Measurements from ENCODE around the gene EXD2. TPM values are rescaled to one million over a fixed set of nuclear protein-coding genes. Genes with fewer than 3 reads are reported as not detected.

The EXD2 gene
- 1 to 10 TPM; 3.4 to 4.2 TPM for total RNA-seq

DNA sequence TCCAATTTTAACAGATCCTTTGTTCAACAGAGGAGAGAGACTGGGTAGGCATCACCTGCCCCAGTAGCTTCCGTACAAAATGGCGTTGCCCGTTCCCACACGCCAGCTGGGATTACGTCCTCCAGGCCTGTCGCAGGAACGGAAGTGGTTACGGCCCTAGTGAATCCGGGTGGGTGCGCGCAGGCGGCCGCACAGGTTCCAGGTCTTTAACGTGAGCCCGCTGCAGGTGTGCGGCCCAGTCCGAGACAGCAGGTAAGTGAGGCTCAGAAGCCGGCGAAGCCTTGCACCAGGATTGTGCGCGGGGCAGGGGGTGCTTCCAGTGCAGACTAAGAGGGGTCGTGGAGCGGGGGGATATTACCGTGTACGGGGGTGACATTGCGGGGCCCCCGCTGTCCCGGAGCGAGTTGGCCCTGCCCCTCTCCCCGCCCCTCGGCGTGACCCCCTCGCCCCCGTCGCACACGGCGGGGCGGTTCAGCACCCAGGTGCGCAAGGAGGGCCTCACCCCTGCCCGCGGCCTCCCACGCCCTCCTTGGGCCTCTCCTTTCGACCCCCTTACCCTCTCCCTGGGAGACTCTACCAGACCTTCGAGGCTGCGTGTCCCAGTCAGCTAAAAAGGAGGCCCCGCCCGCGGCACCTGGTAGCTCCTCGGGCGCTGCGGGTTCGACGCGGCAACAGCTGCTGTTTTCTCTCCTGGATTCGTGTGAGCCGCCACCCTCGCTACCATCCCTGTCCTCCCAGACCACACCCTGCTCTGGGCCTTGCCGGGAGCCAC, at the start of gene EXD2:
Gene EXD2, plus strand, starts transcription at position 159 of the 772 bp plus-strand sequence. CDS start 17,973 bp downstream, outside the sequence.
- peak; percentile 82 for ATAC-seq
- peak within 1 kb of the TSS; percentile 74 for H3K27ac Mint-ChIP-seq
- no peaks in the 10 kb centered on the region for H3K36me3 Mint-ChIP-seq (ENCODE audit: low read depth)
- H3K27me3 Mint-ChIP-seq (ENCODE audit: low read depth): peaks cover 4% of the 10 kb centered on the region
- peak; percentile 76 for DNase-seq
- H3K9me3 Mint-ChIP-seq (ENCODE audit: insufficient read depth): no peaks in the 10 kb centered on the region
- CTCF ChIA-PET: interaction anchor here (0.8 to 3.8 kb wide), 8 partner anchors 10 to 393 kb away, joined by 3 to 22 read pairs (median 4); no protein-coding TSS in a partner anchor
- POLR2A ChIA-PET: interaction anchor here (1.1 to 2.4 kb wide), 3 partner anchors 10 to 40 kb away, joined by 3 to 10 read pairs (median 8); partner anchors contain the start of gene DCAF5
- H3K4me3 Mint-ChIP-seq: peak within 1 kb of the TSS; percentile 88
- H3K4me1 Mint-ChIP-seq (ENCODE audit: low read depth): peaks cover 20% of the 10 kb centered on the region

DNA sequence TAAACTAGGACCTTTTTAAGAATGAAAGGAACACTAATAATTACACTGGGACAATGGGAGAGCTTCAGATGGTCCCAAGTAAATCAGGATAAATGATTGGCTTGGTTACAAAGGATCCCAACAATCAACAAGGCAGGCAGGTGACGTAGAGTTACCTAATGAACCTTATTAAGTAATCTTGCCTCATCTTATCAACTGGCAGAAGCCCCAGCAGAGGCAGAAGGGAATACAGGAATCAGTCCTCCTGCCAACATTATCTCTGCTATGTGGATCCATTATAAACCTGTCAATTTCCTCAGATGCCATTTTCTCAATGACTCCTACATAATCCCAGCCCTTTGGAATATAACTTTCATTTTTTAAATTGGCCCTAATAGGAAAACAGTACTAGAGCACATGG, 49.7 kb upstream of the EXD2 start:
- Mint-ChIP-seq H3K4me1 (ENCODE audit: low read depth) (peaks cover 19% of the 10 kb centered on the region), H3K4me3 (no peak overlapping the region), H3K27me3 (ENCODE audit: low read depth) (no peaks in the 10 kb centered on the region), H3K9me3 (ENCODE audit: insufficient read depth) (no peaks in the 10 kb centered on the region), H3K36me3 (ENCODE audit: low read depth) (peaks cover 17% of the 10 kb centered on the region), H3K27ac (no peak overlapping the region)
- DNase-seq: no peak
- ATAC-seq: no peak
- ChIA-PET CTCF (interaction anchor here (0.8 to 1.0 kb wide), 2 partner anchors 12 to 98 kb away, joined by 3 to 7 read pairs; no protein-coding TSS in a partner anchor), POLR2A (no interaction called here)

GRCh38 chr14:69142101-69142500, 49.2 kb upstream of the EXD2 start:
- ChIA-PET POLR2A (no interaction called here), CTCF (interaction anchor here (0.6 kb wide), 1 partner anchor 12 kb away, joined by 4 read pairs; no protein-coding TSS in a partner anchor)
- Mint-ChIP-seq H3K27me3 (ENCODE audit: low read depth) (no peaks in the 10 kb centered on the region), H3K27ac (no peak overlapping the region), H3K9me3 (ENCODE audit: insufficient read depth) (no peaks in the 10 kb centered on the region), H3K36me3 (ENCODE audit: low read depth) (peaks cover 17% of the 10 kb centered on the region), H3K4me1 (ENCODE audit: low read depth) (peaks cover 19% of the 10 kb centered on the region), H3K4me3 (no peak overlapping the region)
- ATAC-seq: no peak
- no peak for DNase-seq

GRCh38 chr14:69149461-69150244, 41.6 kb upstream of the EXD2 start:
- CTCF ChIA-PET: interaction anchor here (2.3 to 5.3 kb wide), 5 partner anchors 11 to 238 kb away, joined by 5 to 56 read pairs (median 16); no protein-coding TSS in a partner anchor
- ATAC-seq: no peak
- H3K4me1 Mint-ChIP-seq (ENCODE audit: low read depth): peaks cover 48% of the 10 kb centered on the region
- peak overlapping the region; percentile 4 for H3K4me3 Mint-ChIP-seq
- POLR2A ChIA-PET: interaction anchor here (1.0 kb wide), 1 partner anchor 16 kb away, joined by 3 read pairs; no protein-coding TSS in a partner anchor
- no peaks in the 10 kb centered on the region for H3K9me3 Mint-ChIP-seq (ENCODE audit: insufficient read depth)
- no peak overlapping the region for H3K27ac Mint-ChIP-seq
- H3K27me3 Mint-ChIP-seq (ENCODE audit: low read depth): peaks cover 4% of the 10 kb centered on the region
- peaks cover 34% of the 10 kb centered on the region for H3K36me3 Mint-ChIP-seq (ENCODE audit: low read depth)
- no peak for DNase-seq

DNA sequence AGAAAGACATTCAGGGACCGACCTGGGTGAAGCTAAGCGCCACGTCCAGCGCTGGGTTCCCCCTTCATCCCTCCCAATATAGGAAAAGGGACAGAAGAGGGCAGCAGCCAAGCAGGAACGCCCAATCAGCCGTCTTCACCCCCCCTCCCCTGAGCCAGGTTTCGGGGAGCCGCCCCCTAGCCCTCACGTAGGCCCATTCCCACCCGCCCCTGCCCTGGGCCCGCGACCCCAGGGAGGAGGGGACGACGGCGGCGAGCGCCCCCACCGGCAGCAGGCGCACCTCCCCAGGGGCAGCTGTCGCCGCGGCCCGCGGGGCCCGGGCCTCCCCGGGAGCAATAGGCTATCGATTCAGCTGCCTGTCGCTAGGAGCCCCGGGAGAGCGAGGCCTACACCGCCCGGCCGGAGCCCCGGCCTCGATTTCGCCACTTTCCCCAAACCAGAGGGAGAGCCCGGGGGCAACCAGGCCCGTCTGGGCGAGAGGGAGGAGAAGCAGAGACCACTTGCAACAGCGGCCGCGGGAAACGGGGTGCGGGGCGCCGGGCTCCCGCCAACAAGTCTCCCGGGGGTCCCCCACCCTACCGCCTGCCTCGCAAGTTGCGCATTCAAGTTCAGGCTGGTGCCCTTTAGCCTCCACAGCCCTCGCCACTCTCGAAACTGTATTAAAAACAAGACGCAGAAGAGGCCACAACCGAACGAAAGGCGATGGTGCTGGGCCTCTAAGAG, 39.7 kb upstream of the EXD2 start:
- no peaks in the 10 kb centered on the region for H3K9me3 Mint-ChIP-seq (ENCODE audit: insufficient read depth)
- peak overlapping the region; percentile 91 for H3K27ac Mint-ChIP-seq
- peak; percentile 70 for ATAC-seq
- peaks cover 17% of the 10 kb centered on the region for H3K27me3 Mint-ChIP-seq (ENCODE audit: low read depth)
- POLR2A ChIA-PET: interaction anchor here (0.6 to 3.2 kb wide), 5 partner anchors 8 to 615 kb away, joined by 3 to 16 read pairs (median 5); partner anchors contain the start of genes ERH, EXD2, SLC39A9 and SRSF5
- peak; percentile 77 for DNase-seq
- H3K36me3 Mint-ChIP-seq (ENCODE audit: low read depth): peaks cover 34% of the 10 kb centered on the region
- H3K4me1 Mint-ChIP-seq (ENCODE audit: low read depth): peaks cover 40% of the 10 kb centered on the region
- peak overlapping the region; percentile 92 for H3K4me3 Mint-ChIP-seq
- CTCF ChIA-PET: interaction anchor here (0.7 to 5.3 kb wide), 13 partner anchors 8 to 307 kb away, joined by 3 to 56 read pairs (median 5); partner anchors contain the start of gene EXD2

DNA sequence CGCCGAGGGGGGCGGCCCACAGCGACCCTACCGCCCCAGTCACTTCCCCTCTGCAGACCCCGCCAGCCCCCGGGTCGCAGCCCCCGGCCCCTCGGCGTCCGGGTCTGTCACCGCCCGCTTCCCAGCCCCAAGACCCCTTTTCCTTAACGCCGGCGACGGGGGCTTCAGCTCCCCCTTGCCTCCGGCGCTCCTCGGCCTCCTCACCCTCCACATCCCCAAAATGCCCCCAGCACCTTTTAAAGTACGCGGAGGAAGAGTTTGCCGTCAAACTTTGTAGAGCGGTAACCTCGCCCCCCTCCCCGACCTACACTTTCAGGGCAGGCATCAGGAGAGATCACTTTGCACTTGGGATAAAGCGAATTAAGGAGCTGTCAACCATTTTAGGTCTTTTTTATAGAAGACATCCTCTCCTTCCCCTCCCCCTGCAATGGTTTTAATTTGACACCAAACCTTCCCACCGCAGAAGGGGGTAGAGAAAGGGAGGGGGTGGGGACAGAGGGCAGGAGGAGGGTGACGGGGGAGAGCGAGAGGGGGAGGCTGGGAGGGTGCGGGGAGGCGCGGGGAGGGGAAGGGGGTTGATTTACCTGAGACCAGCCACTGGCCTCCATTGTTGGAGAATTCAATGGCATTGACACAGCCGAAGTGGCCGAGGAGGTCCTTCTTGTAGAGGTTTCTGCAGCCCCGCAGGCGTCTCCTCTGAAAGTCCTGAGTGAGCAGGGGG, 39.0 kb upstream of the EXD2 start:
- H3K4me3 Mint-ChIP-seq: peak overlapping the region; percentile 92

DNA sequence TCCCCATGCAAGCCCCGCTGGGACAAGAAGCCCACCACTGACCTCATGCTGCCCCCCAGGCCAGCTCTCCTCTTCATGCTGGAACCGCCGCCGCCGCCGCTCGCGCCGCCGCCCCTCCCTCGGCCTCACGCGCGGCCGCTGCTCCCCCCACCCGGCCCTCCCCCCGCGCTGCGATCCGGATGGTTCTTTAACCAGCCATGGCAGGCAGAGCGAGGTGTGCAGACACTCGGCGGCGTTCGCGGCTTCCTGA, 38.5 kb upstream of the EXD2 start, which contains the start of gene DCAF5:
Gene DCAF5, minus strand, starts transcription at position 218 of the 250 bp plus-strand sequence. Its CDS starts 141 bp downstream, at position 77.
- DNase-seq: peak; percentile 97
- CTCF ChIA-PET: interaction anchor here (1.5 to 5.3 kb wide), 4 partner anchors 18 to 241 kb away, joined by 3 to 56 read pairs (median 16); no protein-coding TSS in a partner anchor
- peak within 1 kb of the TSS; percentile 92 for H3K4me3 Mint-ChIP-seq
- peaks cover 34% of the 10 kb centered on the region for H3K4me1 Mint-ChIP-seq (ENCODE audit: low read depth)
- POLR2A ChIA-PET: interaction anchor here (0.6 to 3.2 kb wide), 6 partner anchors 8 to 245 kb away, joined by 3 to 16 read pairs (median 6); partner anchors contain the start of genes ERH, EXD2 and SLC39A9
- no peak for ATAC-seq
- peaks cover 22% of the 10 kb centered on the region for H3K27me3 Mint-ChIP-seq (ENCODE audit: low read depth)
- H3K27ac Mint-ChIP-seq: peak within 1 kb of the TSS; percentile 91
- no peaks in the 10 kb centered on the region for H3K9me3 Mint-ChIP-seq (ENCODE audit: insufficient read depth)
- H3K36me3 Mint-ChIP-seq (ENCODE audit: low read depth): peaks cover 26% of the 10 kb centered on the region

More for the DNA sequence above, 39.0 kb upstream of the EXD2 start:
- CTCF ChIA-PET: interaction anchor here (0.8 to 5.3 kb wide), 9 partner anchors 9 to 240 kb away, joined by 3 to 56 read pairs (median 8); partner anchors contain the start of gene EXD2
- H3K9me3 Mint-ChIP-seq (ENCODE audit: insufficient read depth): no peaks in the 10 kb centered on the region
- peaks cover 31% of the 10 kb centered on the region for H3K36me3 Mint-ChIP-seq (ENCODE audit: low read depth)
- peaks cover 19% of the 10 kb centered on the region for H3K27me3 Mint-ChIP-seq (ENCODE audit: low read depth)
- DNase-seq (peak; percentile 71), ATAC-seq (peak; percentile 25)
- H3K27ac Mint-ChIP-seq: peak overlapping the region; percentile 91
- POLR2A ChIA-PET: interaction anchor here (0.6 to 3.2 kb wide), 6 partner anchors 8 to 615 kb away, joined by 3 to 16 read pairs (median 4); partner anchors contain the start of genes ERH, EXD2, SLC39A9 and SRSF5
- peaks cover 39% of the 10 kb centered on the region for H3K4me1 Mint-ChIP-seq (ENCODE audit: low read depth)

DNA sequence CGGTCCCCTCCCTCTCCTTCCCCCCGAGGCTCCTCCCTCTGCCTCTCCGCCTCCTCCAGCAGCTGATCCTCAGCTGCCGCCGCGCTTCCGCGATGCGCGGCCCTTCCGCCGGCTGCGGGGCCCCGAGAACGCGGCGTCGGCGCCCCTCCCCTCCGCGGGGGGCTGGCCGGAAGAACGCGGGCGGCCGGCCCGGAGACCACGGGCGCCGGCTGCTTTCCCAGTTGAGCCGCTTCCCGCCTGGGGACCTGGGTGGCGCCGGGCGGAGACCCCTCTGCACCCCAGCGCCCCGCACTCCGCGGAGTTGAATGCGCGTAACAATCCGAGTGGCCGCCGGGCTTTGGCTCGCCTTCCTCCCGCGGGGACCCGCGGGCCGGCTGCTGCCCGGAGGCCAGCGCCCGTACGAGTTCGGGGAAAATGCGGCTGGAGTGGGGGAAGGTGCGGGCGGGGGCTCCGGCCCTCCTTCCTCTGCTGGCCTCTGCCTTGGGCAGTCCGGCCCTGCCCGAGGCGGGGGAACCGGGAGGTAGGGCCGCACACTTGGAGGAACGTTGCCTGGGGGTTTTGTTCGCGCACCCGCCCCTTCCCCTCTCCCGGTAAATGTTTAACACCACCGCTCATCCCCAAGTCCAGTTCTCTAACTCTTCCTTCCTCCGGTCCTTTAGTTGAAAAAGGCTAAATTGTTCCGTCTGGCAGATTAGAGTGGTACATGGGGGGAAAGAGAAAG, 38.0 kb upstream of the EXD2 start:
- CTCF ChIA-PET: interaction anchor here (1.5 to 5.3 kb wide), 2 partner anchors 19 to 23 kb away, joined by 3 to 56 read pairs; no protein-coding TSS in a partner anchor
- H3K9me3 Mint-ChIP-seq (ENCODE audit: insufficient read depth): no peaks in the 10 kb centered on the region

GRCh38 chr14:69153873-69154270, 37.4 kb upstream of the EXD2 start:
- DNase-seq (no peak), ATAC-seq (no peak)
- peaks cover 28% of the 10 kb centered on the region for H3K4me1 Mint-ChIP-seq (ENCODE audit: low read depth)
- POLR2A ChIA-PET: interaction anchor here (1.4 to 3.2 kb wide), 2 partner anchors 38 to 244 kb away, joined by 8 to 16 read pairs; partner anchors contain the start of genes ERH, EXD2 and SLC39A9
- peaks cover 27% of the 10 kb centered on the region for H3K27me3 Mint-ChIP-seq (ENCODE audit: low read depth)
- peak overlapping the region; percentile 89 for H3K4me3 Mint-ChIP-seq
- peaks cover 20% of the 10 kb centered on the region for H3K36me3 Mint-ChIP-seq (ENCODE audit: low read depth)
- CTCF ChIA-PET: interaction anchor here (1.0 to 5.3 kb wide), 2 partner anchors 24 to 46 kb away, joined by 3 to 56 read pairs; no protein-coding TSS in a partner anchor
- H3K9me3 Mint-ChIP-seq (ENCODE audit: insufficient read depth): no peaks in the 10 kb centered on the region
- peak overlapping the region; percentile 86 for H3K27ac Mint-ChIP-seq

More for the DNA sequence above, 38.0 kb upstream of the EXD2 start:
- H3K36me3 Mint-ChIP-seq (ENCODE audit: low read depth): peaks cover 25% of the 10 kb centered on the region
- DNase-seq (no peak), ATAC-seq (peak; percentile 95)
- H3K27ac Mint-ChIP-seq: peak overlapping the region; percentile 86
- H3K4me3 Mint-ChIP-seq: peak overlapping the region; percentile 92
- H3K27me3 Mint-ChIP-seq (ENCODE audit: low read depth): peaks cover 24% of the 10 kb centered on the region
- peaks cover 31% of the 10 kb centered on the region for H3K4me1 Mint-ChIP-seq (ENCODE audit: low read depth)
- POLR2A ChIA-PET: interaction anchor here (0.6 to 3.2 kb wide), 5 partner anchors 8 to 244 kb away, joined by 3 to 16 read pairs (median 5); partner anchors contain the start of genes ERH, EXD2 and SLC39A9

All from activated CD8-positive, alpha-beta T cell treated with anti-CD3 and anti-CD28 coated beads, Interleukin-2, amount 10 ng/mL, durations not matched to agents 7 days and 5 days (primary cell).